NT2/D1 (cell line): Measurements from ENCODE around the gene CGNL1.

Experiments
- SUZ12 ChIP-seq: IDR thresholded peaks from 2 replicates; pipeline ENCODE4 v1.6.1; 2011; ENCODE audit not compliant: insufficient read length, insufficient read depth; ENCODE audit errors: extremely low read depth
- ZNF274 ChIP-seq: IDR thresholded peaks from 2 replicates; pipeline ENCODE4 v1.6.1; 2011; ENCODE audit warnings: mild to moderate bottlenecking, low read depth, low read length

GRCh38 chr15:57567891-57568290 lies 191.6 kb downstream of the CGNL1 start:
- TF ChIP-seq ZNF274, result no peak
- TF ChIP-seq SUZ12, result no peak
